Ishikawa (cell line): ENCODE measurements around the gene WDR54.

Experiments
- EP300 ChIP-seq: IDR thresholded peaks from 2 replicates; pipeline ENCODE4 v1.6.1; 2012; ENCODE audit warnings: borderline replicate concordance
- RAD21 ChIP-seq: IDR thresholded peaks from 2 replicates; pipeline ENCODE4 v1.6.1; 2012; ENCODE audit warnings: low read depth
- TEAD4 ChIP-seq: IDR thresholded peaks from 2 replicates; pipeline ENCODE4 v1.6.1; 2012
- TF ChIP-seq, protein P1 (sequence below): IDR thresholded peaks from 2 replicates; pipeline ENCODE4 v1.6.1; 2012
- TF ChIP-seq, protein P2 (sequence below): IDR thresholded peaks from 2 replicates; pipeline ENCODE4 v1.6.1; 2012; ENCODE audit warnings: low read depth, mild to moderate bottlenecking

DNA sequence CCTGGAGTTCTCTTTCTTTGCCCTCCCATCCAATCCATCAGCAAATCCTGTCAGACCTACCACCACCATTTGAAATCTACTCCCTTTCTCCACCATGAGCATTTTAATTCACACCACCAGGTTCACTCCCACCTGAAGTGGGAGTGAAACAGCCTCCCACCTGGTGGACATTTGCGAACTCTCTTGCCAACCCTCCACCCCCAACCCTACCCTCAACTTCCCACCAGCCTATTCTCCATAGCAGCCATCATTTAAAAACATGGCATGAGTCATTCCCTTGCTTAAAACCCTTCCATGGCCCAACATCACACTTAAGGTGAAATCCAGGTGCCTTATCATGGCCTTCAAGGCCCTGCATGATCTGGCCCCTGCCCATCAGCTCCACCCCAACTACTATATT is 16.7 kb downstream of the WDR54 start:
- TF ChIP-seq RAD21 = no peak
- no peak for TF ChIP-seq TEAD4
- TF ChIP-seq, protein P1, sequence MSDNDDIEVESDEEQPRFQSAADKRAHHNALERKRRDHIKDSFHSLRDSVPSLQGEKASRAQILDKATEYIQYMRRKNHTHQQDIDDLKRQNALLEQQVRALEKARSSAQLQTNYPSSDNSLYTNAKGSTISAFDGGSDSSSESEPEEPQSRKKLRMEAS = no peak
- TF ChIP-seq, protein P2, sequence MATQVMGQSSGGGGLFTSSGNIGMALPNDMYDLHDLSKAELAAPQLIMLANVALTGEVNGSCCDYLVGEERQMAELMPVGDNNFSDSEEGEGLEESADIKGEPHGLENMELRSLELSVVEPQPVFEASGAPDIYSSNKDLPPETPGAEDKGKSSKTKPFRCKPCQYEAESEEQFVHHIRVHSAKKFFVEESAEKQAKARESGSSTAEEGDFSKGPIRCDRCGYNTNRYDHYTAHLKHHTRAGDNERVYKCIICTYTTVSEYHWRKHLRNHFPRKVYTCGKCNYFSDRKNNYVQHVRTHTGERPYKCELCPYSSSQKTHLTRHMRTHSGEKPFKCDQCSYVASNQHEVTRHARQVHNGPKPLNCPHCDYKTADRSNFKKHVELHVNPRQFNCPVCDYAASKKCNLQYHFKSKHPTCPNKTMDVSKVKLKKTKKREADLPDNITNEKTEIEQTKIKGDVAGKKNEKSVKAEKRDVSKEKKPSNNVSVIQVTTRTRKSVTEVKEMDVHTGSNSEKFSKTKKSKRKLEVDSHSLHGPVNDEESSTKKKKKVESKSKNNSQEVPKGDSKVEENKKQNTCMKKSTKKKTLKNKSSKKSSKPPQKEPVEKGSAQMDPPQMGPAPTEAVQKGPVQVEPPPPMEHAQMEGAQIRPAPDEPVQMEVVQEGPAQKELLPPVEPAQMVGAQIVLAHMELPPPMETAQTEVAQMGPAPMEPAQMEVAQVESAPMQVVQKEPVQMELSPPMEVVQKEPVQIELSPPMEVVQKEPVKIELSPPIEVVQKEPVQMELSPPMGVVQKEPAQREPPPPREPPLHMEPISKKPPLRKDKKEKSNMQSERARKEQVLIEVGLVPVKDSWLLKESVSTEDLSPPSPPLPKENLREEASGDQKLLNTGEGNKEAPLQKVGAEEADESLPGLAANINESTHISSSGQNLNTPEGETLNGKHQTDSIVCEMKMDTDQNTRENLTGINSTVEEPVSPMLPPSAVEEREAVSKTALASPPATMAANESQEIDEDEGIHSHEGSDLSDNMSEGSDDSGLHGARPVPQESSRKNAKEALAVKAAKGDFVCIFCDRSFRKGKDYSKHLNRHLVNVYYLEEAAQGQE = no peak
- no peak for TF ChIP-seq EP300
